Skeletal muscle cell (primary cell): ENCODE data around the gene GUCY2F.

Experiments used
- DNase-seq: peaks from one replicate; pipeline ENCODE4 v3.0.0-alpha.2; 2010; ENCODE audit warnings: low read depth
- H3K4me3 ChIP-seq: 2 replicates; pipeline ENCODE4 v1.5.1; 2011; ENCODE audit warnings: low read depth, mild to moderate bottlenecking, control low read depth, low read length, moderate library complexity

GUCY2F gene

DNA sequence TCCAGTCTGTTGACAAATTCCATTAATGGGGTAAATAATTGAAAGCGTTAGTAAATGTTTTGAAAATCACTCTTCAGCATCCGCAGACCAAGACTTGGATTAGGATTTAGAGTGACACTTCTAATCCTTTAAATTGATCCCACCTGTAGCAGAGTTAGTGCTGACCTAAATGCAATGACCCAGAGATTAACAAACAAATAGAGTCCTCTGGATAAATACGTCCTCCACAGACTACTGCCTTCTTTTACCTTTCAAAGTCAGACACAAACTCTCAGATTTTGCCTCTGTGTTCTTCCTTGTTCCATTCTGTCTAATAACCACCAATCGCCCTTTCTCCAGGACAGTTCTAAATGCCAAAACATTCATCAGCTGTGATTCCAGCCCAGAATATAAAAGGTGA lies at the start of gene GUCY2F:
Gene GUCY2F (minus strand): TSS at position 101 of the 400 bp plus-strand sequence. CDS start 6,150 bp downstream, outside the sequence.
- DNase-seq, result no peak
- H3K4me3 ChIP-seq, result no peak within 1 kb of the TSS

DNA sequence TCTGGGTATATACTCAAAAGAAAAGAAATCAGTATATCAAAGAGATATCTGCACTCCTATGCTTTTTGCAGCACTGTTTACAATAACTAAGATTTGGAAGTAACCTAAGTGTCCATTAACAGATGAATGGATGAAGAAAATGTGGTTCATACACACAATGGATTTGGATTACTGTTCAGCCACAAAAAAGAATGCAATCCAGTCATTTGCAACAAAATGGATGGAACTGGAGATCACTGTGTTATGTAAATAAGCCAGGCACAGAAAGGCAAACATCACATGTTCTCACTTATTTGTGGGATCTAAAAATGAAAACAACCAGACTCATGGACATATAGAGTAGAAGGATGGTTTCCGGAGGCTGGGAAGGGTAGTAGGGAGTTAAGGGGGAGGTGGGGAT lies 37.1 kb upstream of the GUCY2F start:
- no peak for DNase-seq
- no peak overlapping the region for H3K4me3 ChIP-seq

DNA sequence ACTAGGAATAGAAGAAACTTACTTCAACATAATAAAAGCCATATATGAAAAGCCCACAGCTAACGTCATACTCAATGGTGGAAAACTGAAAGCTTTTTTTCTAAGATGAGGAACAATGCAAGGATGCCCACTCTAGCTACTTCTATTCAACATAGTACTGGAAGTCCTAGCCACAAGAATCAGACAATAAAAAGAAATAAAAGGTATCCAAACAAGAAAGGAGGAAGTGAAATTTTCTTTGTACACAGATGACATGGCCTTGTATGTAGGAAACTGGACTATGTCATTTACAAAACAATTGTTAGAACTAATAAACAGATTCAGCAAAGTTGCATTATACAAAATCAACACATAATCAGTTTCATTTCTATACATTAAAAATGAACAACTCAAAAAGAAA lies 29.2 kb upstream of the GUCY2F start:
- DNase-seq, result no peak
- no peak overlapping the region for H3K4me3 ChIP-seq

DNA sequence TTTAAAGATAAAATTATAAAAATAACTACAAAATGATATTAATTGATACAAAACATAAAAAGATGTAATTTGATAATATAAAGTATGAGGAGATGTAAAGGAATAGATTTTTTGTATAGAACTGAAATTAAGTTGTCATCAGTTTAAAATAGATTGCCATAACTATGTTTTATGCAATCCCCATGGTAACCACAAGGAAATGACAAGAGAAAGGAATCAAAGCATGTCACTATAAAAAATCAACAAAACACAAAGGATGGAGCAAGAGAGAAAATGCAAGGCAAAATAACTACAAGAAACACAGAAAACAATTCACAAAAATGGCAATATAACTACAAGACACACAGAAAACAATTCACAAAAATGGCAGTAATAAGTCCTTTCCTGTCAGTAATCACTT lies 27.0 kb upstream of the GUCY2F start:
- DNase-seq, result no peak
- H3K4me3 ChIP-seq, result no peak overlapping the region

DNA sequence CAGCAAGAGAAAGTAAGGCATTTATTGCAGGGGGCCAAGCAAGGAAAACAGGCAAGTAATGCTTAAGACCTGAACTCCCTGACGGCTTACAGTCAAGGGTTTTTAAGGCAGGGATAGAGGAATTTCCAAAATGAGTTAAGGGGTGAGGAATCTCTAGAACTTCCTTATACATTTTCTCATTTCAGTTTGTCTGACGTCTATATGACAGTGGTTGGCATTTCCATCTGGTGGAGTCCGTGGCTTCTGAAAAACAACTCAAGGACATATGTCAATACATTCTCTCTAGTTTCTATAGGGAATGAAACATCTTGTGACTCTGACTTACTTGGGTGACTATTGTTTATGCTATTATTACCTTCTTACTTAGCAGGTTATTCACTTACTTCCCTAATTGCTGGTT lies 19.3 kb upstream of the GUCY2F start:
- H3K4me3 ChIP-seq, result no peak overlapping the region

DNA sequence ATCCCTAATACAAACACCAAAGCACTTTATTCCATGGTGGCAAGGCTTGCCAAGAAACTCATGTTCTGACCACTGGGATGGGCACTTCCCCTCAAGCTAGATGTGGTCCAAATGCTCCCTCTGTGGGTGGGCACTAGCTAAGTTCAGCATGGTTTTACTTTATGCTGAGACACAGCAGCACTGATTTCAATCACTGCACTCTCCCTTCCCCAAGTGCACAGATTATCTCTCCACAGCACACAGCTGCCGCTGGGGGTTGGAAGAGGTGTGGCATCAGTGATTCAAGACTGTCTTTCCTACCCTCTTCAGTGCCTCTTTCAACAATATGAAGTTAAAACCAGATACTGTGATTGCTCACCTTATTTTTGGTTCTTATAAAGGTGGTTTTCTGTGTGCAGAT lies 16.5 kb upstream of the GUCY2F start:
- DNase-seq, result no peak
- H3K4me3 ChIP-seq, result no peak overlapping the region

More for the DNA sequence above, 19.3 kb upstream of the GUCY2F start:
- no peak for DNase-seq

DNA sequence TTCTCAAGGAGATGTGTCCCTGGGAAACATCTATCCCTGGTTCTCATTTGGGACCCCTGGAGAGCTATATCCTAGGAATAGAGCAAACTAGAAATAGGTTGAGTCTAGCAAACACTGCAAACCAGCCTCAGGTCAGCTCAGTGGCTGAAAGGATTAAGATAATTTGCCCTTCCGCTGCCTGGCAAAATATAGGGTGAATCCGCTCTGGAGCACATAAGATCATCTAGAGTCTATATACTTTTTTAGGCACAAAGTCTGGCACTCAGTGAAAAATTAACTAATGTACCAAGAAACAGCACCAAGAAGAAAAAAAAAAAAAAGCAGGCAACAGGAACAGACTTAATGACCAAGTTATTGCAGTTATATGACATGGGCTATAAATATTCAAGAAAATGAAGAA lies 7.3 kb upstream of the GUCY2F start:
- no peak for DNase-seq
- no peak overlapping the region for H3K4me3 ChIP-seq

DNA sequence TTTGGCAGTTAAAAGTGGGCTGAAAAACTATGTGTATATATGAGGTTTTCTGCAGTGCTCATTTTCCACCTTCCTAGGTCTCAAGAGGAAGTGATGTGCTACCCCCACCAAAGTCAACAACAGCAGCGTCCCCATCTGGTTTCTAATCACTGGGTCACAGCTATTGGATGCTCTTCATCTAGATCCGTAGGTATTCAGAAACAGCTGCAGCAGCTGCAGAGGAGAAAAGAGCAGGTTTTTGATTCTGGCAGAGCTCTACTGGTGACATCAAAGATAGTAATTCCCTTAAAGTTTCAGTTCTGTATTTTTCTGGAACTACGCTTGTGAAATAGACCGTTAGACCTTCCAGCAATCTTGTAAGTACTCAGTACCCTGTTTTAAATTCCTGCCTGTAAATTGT lies 5.8 kb upstream of the GUCY2F start:
- no peak overlapping the region for H3K4me3 ChIP-seq
- DNase-seq, result no peak

DNA sequence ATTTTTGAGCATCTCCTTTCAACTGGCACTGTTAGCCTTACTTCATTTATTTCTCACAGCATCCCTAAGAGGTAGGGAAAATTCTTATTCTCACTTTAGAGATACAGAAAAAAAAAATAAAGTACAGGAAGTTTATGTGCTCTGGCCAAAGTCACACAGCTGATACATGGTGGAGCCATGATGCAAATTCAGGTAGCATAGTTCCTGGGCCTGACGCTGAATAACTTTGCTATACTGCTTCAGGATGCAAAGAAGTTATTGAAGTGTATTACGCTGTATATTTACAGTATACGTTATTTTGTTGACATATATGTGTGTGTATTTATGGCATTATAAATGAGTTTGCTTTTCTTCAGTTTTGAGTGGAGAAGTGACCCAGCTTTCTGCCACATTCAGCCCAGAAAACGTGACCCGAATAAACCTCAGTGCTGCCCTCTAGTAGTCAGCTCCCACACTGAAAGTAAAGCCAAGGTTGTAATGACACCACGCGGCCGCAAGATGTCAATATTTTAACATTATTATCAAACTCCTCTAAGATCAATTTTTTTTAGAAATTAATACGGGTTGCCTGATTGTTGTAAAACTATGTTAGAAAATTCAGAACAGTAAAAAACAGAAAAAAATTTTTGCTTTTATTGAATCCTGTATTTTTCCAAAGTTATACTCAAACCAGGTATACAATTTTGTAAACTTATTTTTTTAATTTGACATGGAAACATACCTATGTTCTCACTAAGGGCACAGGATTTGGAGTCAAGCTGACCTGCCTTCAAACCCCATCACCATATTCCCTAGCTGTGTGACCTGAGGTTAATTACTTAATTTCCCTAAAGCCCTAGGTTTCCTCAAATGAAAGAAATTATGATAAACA lies 3.8 kb upstream of the GUCY2F start:
- no peak overlapping the region for H3K4me3 ChIP-seq
- DNase-seq, result no peak

DNA sequence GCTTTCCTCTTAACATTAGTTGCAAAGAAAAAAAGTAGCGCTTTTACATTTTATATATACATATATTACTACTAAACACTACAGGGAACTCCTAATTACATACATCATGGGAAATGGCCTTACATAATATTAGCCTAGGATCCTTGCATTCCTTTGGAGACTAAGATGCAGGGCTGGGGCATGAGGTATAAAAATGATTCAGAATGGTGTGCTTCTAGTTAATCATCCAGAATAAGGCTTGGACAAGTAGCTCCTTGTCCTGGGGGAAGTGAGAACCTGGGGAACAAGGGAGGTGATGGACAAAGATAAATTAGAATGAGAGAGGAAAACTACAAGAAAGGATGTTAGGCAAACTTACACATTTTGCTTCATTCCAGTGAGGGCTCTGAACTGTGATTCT lies 3.0 kb upstream of the GUCY2F start:
- no peak for DNase-seq
- H3K4me3 ChIP-seq, result no peak overlapping the region

DNA sequence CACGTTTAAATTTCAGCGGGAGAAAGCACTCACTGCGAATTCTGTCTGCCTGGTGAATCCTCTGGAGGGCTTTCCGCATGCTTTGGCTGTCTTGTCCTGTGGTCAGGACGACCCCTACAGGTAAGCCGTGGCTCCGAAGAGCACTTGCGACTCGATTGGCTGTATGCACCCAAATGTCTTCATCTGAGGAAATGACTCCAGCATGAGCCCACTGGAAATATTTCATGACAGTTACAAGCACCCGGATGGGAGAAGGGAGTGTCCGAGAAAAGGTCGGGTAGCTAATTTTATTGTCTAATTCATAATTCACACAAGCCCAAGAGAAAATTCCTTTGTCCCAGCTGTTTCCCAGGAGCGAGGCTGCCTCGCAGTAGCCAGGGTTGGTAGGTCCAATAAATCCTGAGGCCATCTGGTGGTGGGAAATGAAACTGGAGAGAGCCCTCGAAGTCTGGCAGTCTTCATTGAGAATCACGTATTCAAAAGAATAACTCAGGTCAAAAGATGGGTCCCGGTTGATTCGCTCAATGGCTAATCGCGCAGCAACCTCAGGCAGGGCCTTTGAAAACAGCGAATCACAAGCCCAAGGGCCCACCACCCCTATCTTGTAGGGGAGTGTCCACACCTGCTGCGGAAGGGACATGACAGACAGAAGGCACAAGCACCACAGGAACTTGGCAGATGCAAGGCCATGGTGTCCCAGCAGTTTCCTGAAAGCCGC lies 6.6 kb downstream of the GUCY2F start:
- H3K4me3 ChIP-seq, result peak overlapping the region; percentile 26

DNA sequence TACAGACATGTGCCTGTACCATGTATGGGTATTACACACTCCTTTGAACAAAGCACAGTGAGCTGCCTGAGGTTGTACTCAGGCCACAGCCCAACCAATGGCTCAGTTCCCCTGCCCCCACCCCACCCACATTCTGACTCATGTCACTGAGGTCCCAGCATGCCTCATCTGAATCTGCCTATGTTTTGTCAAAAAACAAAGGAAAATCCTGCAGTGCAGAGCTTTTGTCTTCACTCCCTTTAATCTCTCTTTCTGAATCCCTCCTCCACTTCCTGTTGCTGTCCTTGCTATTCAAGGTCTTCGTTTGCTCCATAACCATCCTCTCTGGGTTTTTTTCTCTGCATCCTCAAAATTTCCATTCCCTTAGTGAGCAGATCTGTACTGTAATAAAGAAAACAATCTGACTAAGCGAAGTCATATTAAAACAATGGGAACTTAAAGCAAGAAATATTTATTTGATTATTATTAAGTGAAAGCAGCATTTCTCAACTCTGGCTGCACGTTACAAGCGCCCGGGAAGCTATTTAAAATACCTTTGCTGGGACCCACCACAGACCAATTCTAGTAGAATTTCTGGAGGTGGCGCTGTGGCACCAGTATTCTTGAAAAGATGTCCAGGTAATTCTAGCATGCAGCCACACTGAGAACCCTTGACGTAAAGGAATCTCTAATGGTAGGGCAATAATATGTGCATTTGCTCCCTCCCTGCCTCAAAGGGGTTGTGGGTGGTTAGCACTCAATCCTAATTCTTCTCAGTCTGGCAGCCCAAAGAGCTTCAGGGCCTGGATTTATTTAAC lies 8.7 kb downstream of the GUCY2F start:
- H3K4me3 ChIP-seq, result no peak overlapping the region
- DNase-seq, result no peak

More for the DNA sequence above, 6.6 kb downstream of the GUCY2F start:
- no peak for DNase-seq

DNA sequence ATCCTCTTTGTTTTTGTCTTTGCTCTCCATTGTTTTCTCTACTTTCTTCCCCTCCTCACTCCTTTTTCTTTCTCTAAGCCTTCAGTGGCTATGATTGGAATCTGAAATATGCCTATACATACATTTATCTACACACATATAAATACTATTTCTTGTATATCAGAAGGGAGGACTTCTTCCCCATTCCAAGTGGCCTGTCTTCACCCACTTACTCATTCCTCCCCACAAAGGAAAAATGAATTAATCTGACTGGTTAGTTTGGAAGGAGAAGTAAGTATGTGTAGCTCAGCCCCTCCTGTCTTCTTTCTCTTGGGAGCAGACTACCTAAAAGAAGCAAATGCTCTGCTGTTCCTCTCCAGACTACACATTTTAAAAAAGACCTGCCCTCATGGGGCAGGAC lies 17.7 kb downstream of the GUCY2F start:
- H3K4me3 ChIP-seq, result no peak overlapping the region
- DNase-seq, result no peak

DNA sequence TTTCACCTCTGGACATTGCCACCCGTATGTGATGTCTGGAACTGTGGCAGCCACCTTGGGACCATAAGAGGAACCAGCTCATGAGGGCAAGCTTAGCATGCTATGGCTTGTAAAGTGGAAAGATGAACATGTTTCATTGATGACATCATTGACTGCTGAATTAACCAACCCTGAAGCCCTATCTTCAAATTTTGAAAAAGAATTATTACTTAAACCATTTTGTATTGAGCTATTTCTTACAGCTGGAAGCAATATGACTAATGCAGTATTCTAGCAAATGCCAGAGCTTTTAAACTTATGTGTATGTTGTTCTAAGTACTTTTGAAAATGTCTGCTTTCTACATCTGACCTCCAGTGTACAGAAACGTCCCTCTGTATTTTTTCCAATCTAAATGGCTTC lies 18.1 kb downstream of the GUCY2F start:
- no peak for DNase-seq
- no peak overlapping the region for H3K4me3 ChIP-seq

DNA sequence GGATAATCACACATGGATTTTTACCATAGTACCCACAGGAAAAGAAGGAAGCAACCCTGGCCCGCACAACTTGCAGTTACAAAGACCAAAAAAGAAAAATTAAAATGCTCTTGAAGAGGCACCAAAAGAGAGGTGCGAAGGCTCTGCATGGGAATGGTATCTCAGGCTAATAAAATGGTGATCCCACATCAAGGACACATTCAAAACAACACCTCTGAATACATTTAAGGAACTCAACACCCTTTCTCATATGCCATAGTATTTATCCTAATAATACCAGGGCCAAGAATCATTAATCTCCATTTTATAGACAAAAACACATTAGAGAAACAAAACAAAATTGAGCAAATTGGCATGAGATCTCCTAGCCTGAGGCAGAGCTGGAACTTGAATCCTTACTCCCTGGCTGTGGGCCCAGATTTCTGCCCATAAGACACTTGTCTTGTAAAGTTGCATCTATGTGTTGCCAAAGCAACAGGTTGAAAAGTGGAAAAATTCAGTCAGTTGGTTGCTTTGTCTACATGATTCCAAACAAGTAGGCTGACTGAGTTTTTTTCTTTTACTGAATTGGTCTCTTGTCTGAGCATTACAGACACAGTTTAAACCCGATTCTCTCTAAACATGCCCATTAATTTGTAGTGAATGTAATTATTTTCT lies 33.5 kb downstream of the GUCY2F start:
- no peak for DNase-seq
- H3K4me3 ChIP-seq, result no peak overlapping the region

DNA sequence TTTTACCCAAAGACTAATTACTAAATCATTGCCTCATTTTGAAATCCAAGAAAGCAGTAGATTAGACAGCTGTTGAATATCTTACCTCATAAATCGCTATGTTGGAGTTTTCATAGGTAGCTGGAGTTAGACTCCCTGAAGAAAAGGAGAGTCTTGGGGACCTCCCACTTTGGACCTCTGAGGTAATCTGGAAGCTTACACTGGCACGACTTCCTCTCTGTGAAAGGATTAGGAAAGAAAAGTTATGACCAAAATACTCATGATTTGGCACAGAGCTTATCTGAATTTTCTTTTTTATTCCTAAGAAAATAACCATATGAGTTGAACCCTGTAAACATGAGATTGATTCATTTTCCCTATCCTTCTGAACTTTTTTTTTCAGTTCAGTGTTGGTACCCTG lies 40.6 kb downstream of the GUCY2F start:
- DNase-seq, result no peak

DNA sequence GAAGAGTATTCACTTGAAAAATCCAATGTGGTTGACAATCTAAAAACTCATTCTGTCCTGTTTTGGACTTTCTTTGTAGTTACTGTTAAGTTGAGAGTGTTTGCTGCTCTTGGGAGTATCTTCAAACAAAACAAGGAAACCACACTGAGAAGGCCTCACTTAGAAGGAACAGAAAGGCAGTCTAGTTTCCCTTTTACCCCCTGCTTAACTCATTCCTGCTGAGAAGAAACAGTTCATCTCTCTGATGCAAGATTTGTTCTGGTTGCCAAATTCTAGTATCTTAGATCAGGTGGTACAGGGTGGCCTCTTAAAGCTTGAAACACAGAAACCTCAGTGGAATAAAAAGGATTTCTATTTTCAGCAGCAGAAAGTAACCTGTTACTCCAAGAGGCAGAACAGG lies 41.4 kb downstream of the GUCY2F start:
- H3K4me3 ChIP-seq, result no peak overlapping the region
- no peak for DNase-seq

More for the DNA sequence above, 40.6 kb downstream of the GUCY2F start:
- no peak overlapping the region for H3K4me3 ChIP-seq

DNA sequence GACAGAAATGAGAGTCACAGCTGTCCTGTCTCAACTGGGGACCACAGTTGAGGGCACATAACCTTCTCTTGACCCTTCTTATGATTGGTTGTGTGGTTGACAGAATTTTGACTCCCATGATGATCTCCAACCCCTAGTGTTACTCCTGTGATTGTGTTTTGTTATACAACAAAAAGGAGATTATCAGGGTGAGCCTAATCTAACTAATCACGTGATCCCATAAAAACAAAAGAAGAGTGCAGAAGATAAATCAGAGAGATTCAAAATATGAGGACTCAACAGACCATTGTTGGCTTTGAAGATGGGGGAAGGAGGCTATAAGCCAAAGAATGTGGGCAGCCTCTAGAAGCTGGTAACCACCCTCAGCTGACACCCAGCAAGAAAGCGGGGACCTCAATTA lies 72.7 kb downstream of the GUCY2F start:
- H3K4me3 ChIP-seq, result no peak overlapping the region
- no peak for DNase-seq

DNA sequence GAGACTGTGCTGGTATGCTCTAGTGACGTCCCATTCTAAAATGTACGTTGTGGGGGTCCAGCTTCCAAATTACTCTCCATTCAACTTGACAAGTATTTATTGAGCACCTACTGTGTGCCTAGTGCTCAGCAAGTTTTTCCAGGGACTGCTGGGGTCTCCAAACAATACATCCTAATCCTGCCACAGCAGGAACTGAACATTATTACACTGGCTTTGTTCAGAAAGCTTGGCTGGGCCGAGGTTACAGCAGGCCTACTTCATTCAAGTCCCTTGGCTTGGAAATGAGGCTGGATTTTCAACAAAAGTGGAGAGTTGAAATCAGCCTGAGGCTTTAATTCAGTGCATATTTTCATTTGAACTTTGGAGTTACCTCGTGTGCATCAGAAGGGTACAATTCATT lies 78.0 kb downstream of the GUCY2F start:
- no peak for DNase-seq
- H3K4me3 ChIP-seq, result no peak overlapping the region

DNA sequence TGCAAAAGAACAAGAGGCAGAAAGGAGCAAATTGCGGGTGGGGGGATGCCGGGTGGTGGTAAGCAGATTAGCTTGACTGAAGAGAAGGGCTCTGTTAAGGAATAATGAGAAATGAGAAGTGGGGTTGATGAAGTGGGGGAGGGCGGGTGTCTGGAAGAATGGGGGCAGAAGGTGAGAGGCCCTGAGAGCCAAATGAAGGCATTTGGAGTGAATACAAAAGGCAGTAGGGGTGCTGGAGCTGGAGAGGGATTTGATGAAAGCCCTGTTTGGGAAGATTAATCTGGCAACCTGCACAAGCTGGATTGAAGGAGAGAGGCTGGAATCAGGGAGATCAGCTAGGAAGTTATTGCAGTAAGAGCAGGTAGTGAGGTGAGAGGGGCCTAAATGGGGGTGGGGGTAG lies 82.1 kb downstream of the GUCY2F start:
- DNase-seq, result no peak
- no peak overlapping the region for H3K4me3 ChIP-seq
